ENCODE results near the gene CYP11A1.
"Not testable (repeated sequence)": the region's sequence is repeated elsewhere in the genome, so short reads cannot be mapped to it uniquely, and the experiment has no call there.

CYP11A1 gene

GRCh38 chr15:74373731-74374647 is 6.5 kb upstream of the CYP11A1 start:
- DNase-seq: peak; percentile 46

GRCh38 chr15:74373056-74373650 is 5.7 kb upstream of the CYP11A1 start:
- DNase-seq: no peak

GRCh38 chr15:74370471-74370870 is 3.0 kb upstream of the CYP11A1 start:
- DNase-seq: no peak

- no peak for DNase-seq
Measured at GRCh38 chr15:74369756-74370155, 2.3 kb upstream of the CYP11A1 start.

GRCh38 chr15:74369084-74369745 is 1.8 kb upstream of the CYP11A1 start:
- no peak for DNase-seq

GRCh38 chr15:74368121-74368520 is 675 bp upstream of the CYP11A1 start:
- no peak for DNase-seq

- peak; percentile 19 for DNase-seq
Measured at GRCh38 chr15:74365598-74366445, 1.6 kb downstream of the CYP11A1 start.

GRCh38 chr15:74364936-74365597 is 2.4 kb downstream of the CYP11A1 start:
- DNase-seq: no peak

GRCh38 chr15:74362482-74362881 is 5.0 kb downstream of the CYP11A1 start:
- no peak for DNase-seq

- DNase-seq: not testable (repeated sequence)
Measured at GRCh38 chr15:74360855-74361254, 6.6 kb downstream of the CYP11A1 start.

- DNase-seq: not testable (repeated sequence)
Measured at GRCh38 chr15:74359376-74359775, 8.1 kb downstream of the CYP11A1 start.

- not testable (repeated sequence) for DNase-seq
Measured at GRCh38 chr15:74357514-74357913, 9.9 kb downstream of the CYP11A1 start.

GRCh38 chr15:74356050-74356449 is 11.4 kb downstream of the CYP11A1 start:
- DNase-seq: not testable (repeated sequence)

GRCh38 chr15:74353992-74354391 is 13.5 kb downstream of the CYP11A1 start:
- not testable (repeated sequence) for DNase-seq

GRCh38 chr15:74352393-74352910 is 15.0 kb downstream of the CYP11A1 start:
- DNase-seq: no peak

GRCh38 chr15:74351670-74352069 is 15.8 kb downstream of the CYP11A1 start:
- DNase-seq: no peak

- DNase-seq: no peak
Measured at GRCh38 chr15:74350295-74351275, 16.9 kb downstream of the CYP11A1 start.

GRCh38 chr15:74349241-74349778 is 18.1 kb downstream of the CYP11A1 start:
- no peak for DNase-seq

- DNase-seq: no peak
Measured at GRCh38 chr15:74347757-74348250, 19.6 kb downstream of the CYP11A1 start.

GRCh38 chr15:74345051-74345450 is 22.4 kb downstream of the CYP11A1 start:
- no peak for DNase-seq

All from GOT3 (cell line).